Activated T-cell treated with anti-CD3 and anti-CD28 coated beads, Interleukin-2, amount 50 U/mL, for 1 hour (primary cell): ENCODE results near the gene CHRM5.

Experiments used
- DNase-seq: peaks from one replicate; pipeline ENCODE4 v3.0.0-alpha.2; 2020

Gene CHRM5

GRCh38 chr15:34102175-34102925 lies 134.1 kb downstream of the CHRM5 start:
- no peak for DNase-seq

- no peak for DNase-seq
Measured at GRCh38 chr15:34106423-34106822, 138.1 kb downstream of the CHRM5 start.

GRCh38 chr15:34107315-34107714 lies 139.0 kb downstream of the CHRM5 start:
- no peak for DNase-seq

- no peak for DNase-seq
Measured at GRCh38 chr15:34109797-34110663, 141.7 kb downstream of the CHRM5 start.

- no peak for DNase-seq
Measured at GRCh38 chr15:34111488-34111887, 143.2 kb downstream of the CHRM5 start.

GRCh38 chr15:34114215-34114614 lies 145.9 kb downstream of the CHRM5 start:
- DNase-seq: no peak

- no peak for DNase-seq
Measured at GRCh38 chr15:34114739-34115138, 146.4 kb downstream of the CHRM5 start.

- no peak for DNase-seq
Measured at GRCh38 chr15:34116620-34117019, 148.3 kb downstream of the CHRM5 start.
